Esophagus muscularis mucosa (tissue), 4 donors: ENCODE data around the gene GALNT15.

Source experiments
- CTCF ChIP-seq, 3 experiments: fragments of 200-600 bp in 2 of 3; fragments of 450-650 bp in 1 of 3; sonication (generic) in 2 of 3; IDR thresholded peaks; one replicate each; pipeline ENCODE4 v1.5.1; 2017 to 2019; ENCODE audit warnings: antibody characterized with exemption in 3 of 3, mild to moderate bottlenecking in 2 of 3, moderate library complexity in 1 of 3
- EP300 ChIP-seq: sonication (generic); formaldehyde crosslinking; IDR thresholded peaks from one replicate; pipeline ENCODE4 v1.6.1; 2017; ENCODE audit warnings: antibody characterized with exemption
- POLR2A ChIP-seq: fragments of 450-650 bp; IDR thresholded peaks from one replicate; pipeline ENCODE4 v1.6.1; 2017; ENCODE audit warnings: antibody characterized with exemption, moderate library complexity, mild to moderate bottlenecking, low read depth
- POLR2AphosphoS5 ChIP-seq, 2 donors: sonication (generic); formaldehyde crosslinking; IDR thresholded peaks; one replicate each; pipeline ENCODE4 v1.6.1; 2017; ENCODE audit warnings: antibody characterized with exemption in 2 of 2

- TF ChIP-seq CTCF (IDR thresholded peaks at IDR 0.05) (no peak), POLR2A (no peak), POLR2AphosphoS5 (IDR thresholded peaks at IDR 0.05) (no peak), EP300 (no peak)
These were observed 66.7 kb downstream of the GALNT15 start for GRCh38 chr3:16241225-16241624.
